GM18508 (cell line): ENCODE measurements around the gene MAP4K4.

Experiments
- ATAC-seq: cut with Tn5 transposase; IDR thresholded peaks from one replicate; pipeline ENCODE4 v1.9.1; 2021; ENCODE audit warnings: moderate number of reproducible peaks; ENCODE audit not compliant: insufficient read depth, unreplicated experiment

The MAP4K4 gene

DNA sequence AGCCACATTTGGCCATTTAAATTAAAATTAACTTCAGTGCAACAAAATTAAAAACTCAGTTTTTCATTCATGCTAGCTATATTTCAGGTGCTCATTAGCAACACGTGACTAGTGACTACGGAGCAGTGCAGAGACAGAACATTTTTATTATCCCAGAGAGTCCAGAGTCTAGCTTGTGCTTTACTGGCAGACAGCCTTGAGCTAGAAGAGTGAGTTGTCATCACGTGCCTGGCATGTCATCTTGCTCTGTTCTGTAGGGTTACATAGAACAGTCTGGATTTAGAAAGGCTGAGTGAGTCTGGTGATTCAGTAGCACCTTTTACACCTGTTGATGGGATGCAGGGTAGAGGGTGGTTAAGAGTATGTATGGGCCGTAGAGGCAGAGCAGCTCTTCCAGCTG is 157.4 kb downstream of the MAP4K4 start:
- no peak for ATAC-seq

DNA sequence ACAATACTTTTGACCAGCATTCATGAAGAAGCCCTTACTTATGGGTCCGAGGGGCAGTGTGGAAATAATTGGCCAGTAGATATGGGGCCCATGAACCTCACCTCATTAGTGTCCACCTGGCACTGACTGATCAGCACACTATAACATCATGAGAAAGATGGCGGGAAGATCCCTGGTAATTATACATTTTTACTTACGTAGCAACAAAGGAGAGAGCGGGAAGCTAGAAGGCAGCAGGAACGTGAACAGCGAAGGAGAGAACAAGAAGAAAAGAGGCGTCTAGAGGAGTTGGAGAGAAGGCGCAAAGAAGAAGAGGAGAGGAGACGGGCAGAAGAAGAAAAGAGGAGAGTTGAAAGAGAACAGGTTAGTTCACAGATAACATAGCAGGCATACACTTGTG is 158.3 kb downstream of the MAP4K4 start:
- no peak for ATAC-seq

DNA sequence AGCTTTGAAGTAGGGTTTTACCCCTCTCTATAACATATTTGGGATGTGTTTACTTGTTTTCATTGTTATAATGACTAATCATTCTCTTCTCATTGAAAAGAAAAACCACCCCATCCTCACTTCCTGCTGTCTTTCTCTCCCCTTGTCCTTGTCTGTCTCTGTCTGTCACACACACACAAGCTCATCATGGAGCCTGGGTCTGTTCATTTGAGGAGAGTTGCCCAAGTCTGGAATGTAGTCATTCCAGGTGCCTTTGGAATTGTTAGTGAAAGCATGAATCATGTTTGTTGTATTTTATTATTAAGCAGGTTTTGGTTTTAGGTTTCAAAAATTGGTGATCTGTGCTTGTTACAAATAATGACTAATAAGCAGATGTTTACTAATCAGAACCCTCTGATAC is 160.7 kb downstream of the MAP4K4 start:
- ATAC-seq: no peak

DNA sequence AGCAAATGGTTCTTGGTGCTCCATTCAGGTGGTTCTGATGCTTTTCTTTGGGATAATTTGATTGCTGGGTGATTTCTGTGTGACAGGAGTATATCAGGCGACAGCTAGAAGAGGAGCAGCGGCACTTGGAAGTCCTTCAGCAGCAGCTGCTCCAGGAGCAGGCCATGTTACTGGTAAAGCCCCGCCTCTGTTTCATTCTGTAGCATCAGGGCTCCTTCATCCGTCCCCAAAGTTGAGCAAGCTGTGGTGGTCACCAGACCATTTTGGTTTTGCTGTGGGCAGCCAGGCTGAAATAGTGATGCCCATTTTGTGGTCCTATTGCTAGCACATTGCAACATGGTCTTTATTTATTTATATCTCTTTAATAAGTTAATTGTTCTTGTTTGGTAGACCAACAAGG is 161.4 kb downstream of the MAP4K4 start:
- no peak for ATAC-seq

- ATAC-seq: no peak
Measured at GRCh38 chr2:101859604-101860003, 162.1 kb downstream of the MAP4K4 start.

GRCh38 chr2:101860157-101860556 is 162.7 kb downstream of the MAP4K4 start:
- no peak for ATAC-seq

- ATAC-seq: no peak
Measured at GRCh38 chr2:101860782-101861181, 163.3 kb downstream of the MAP4K4 start.

GRCh38 chr2:101861382-101861781 is 163.9 kb downstream of the MAP4K4 start:
- no peak for ATAC-seq

DNA sequence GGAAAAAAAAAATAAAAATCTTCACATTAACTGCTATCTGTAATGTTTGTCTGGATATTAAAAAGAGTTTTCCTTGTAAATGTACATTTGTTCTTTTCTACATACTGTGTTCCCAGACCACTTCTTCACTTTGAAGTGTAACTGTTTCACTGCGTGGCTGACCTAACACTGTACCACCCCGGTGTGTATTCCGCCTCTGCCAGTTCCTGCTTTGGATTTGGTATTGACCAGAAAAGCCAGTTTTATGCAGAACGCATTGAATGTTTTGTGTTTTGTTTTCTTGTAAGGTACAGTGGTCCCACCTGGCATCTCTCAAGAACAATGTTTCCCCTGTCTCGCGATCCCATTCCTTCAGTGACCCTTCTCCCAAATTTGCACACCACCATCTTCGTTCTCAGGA is 166.0 kb downstream of the MAP4K4 start:
- ATAC-seq: no peak

GRCh38 chr2:101864426-101864825 is 166.9 kb downstream of the MAP4K4 start:
- no peak for ATAC-seq

GRCh38 chr2:101868525-101868924 is 171.0 kb downstream of the MAP4K4 start:
- ATAC-seq: no peak

- no peak for ATAC-seq
Measured at GRCh38 chr2:101869527-101869926, 172.0 kb downstream of the MAP4K4 start.

DNA sequence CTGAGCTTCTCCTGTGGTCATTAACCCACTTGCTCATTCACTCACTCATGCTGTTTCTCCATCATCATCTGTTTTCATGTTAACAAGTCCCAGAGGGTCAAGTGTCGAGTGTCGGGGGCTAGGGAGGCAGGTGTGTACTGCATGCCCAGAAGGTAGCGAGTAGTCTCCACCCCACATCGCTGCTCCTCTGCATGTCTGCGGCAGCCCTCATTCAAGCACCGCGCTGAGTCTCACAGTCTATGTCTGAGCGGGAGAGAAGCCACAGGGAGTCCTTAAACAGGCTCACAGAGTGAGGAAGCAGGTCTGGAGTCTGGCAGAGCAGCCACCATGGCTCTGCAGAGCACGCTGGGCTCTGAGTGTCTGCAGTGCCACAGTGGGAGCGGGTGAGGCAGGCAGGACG is 172.9 kb downstream of the MAP4K4 start:
- no peak for ATAC-seq

GRCh38 chr2:101871480-101871879 is 174.0 kb downstream of the MAP4K4 start:
- ATAC-seq: no peak

- ATAC-seq: no peak
Measured at GRCh38 chr2:101872480-101872879, 175.0 kb downstream of the MAP4K4 start.

- ATAC-seq: no peak
Measured at GRCh38 chr2:101873543-101873942, 176.0 kb downstream of the MAP4K4 start.

DNA sequence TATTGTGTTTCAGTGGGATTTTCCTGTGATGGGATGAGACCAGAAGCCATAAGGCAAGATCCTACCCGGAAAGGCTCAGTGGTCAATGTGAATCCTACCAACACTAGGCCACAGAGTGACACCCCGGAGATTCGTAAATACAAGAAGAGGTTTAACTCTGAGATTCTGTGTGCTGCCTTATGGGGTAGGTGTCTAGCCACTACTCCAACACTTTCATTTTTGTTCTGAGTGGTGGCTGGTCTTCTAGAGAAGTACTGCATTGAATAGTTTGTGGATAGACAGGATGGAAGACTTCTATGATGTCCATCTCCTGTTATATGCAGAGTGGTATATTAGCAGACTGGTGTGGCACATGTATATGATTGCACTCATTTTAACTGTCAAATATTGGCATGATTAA is 176.6 kb downstream of the MAP4K4 start:
- ATAC-seq: no peak

DNA sequence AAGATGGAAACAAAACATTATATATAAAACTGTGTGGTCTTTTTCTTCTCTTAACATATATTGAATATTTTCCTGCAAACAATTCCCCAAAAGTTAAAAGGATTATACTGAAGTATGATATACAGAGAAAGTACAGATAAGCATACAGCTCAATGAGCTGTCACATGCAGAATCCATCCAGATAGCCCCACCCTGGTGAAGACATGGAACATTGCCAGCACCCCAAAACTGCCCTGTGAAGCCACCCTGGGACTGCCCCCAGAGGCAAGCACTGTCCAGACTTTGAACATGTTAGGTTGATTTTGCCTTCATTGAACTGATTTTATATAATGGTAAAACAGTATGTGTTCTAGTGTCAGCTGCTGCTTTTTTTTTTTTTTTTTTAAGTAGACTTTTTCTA is 182.0 kb downstream of the MAP4K4 start:
- ATAC-seq: no peak

GRCh38 chr2:101881131-101881530 is 183.6 kb downstream of the MAP4K4 start:
- ATAC-seq: no peak

DNA sequence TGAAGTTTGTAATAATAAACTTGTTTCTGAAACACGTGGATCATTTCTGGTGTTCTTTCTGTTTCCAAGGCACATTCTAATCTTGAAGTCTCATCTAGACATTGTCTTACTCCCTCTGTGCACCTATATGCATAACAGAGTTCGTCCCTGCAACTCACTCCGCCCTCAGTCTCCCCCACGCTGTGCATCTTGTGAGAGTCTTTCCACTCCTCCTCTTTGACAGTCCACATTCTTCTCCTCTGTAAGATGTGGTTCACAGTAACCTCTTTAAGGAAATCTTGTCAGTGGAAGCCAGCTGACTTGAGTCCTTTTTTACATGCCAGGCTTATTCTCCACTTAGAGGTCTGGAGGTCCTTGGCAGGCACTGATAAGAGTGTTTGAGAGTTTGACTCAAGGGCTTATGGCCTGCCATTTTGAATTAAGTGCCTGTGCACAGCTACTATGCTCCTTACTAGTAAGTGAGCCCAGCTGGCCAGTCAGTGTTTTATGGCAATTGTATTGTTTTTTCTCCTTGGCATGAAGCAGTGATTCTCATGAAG is 185.3 kb downstream of the MAP4K4 start:
- ATAC-seq: no peak

- ATAC-seq: no peak
Measured at GRCh38 chr2:101883860-101884259, 186.4 kb downstream of the MAP4K4 start.

- ATAC-seq: no peak
Measured at GRCh38 chr2:101884423-101884822, 186.9 kb downstream of the MAP4K4 start.

DNA sequence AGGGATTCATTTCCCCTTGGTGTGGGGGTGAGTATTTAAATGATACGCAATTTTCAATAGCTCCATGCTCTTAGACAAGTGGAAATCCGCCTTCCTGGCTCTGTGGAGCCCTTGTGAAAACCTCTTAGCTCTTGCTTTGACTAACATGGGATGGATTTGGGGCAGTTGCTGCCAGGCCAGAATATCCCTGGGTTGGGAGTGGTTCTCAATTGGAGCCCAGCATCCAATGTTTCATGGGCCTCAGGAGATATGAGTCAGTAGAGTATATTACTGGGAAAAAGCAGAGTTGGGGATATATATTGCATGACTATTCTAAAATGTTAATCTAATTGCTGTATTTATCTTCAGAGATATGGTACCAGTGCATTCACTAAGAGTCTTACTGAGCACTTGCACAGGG is 189.8 kb downstream of the MAP4K4 start:
- ATAC-seq: no peak
